ENCODE data around the gene MAPT. TPM values are rescaled to one million over a fixed set of nuclear protein-coding genes. Genes with fewer than 3 reads are reported as not detected.
"Not testable (repeated sequence)": the region's sequence is repeated elsewhere in the genome, so short reads cannot be mapped to it uniquely, and the experiment has no call there.

MAPT gene
- total RNA-seq, 2 donors from 2014 or later: 0.14 to 0.17 TPM

DNA sequence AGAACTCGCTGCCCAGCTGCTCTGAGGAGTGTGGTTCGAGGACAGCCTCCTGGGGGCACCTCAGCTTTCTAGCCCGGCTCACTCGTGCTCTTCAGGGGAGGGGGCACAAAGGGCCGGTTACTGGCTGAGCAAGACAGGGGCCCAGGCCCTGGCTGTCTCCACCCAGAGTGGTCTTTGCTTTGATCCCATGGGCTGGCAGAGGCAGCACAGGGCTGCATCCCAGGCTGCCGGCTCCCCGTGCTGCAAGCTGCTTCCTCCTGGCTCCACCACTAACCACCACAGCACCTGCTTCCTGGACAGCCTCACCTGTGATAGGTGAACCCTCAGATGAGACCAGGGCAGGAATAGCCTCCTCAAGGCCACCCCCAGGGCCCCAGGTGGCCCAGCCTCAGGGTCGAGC lies 42.9 kb upstream of the MAPT start:
- DNase-seq (ENCODE audit: low spot score) (peak; percentile 51), ATAC-seq (no peak)
- H3K9me3 Mint-ChIP-seq: no peaks in the 10 kb centered on the region
- H3K36me3 Mint-ChIP-seq: no peaks in the 10 kb centered on the region
- H3K27me3 Mint-ChIP-seq: peaks cover 8 to 18% of the 10 kb centered on the region in 2 donors
- no peak overlapping the region for H3K27ac Mint-ChIP-seq
- H3K4me3 Mint-ChIP-seq: no peak overlapping the region
- H3K4me1 Mint-ChIP-seq (ENCODE audit: low read depth in 2 of 2): peaks cover 2 to 4% of the 10 kb centered on the region in 2 donors

DNA sequence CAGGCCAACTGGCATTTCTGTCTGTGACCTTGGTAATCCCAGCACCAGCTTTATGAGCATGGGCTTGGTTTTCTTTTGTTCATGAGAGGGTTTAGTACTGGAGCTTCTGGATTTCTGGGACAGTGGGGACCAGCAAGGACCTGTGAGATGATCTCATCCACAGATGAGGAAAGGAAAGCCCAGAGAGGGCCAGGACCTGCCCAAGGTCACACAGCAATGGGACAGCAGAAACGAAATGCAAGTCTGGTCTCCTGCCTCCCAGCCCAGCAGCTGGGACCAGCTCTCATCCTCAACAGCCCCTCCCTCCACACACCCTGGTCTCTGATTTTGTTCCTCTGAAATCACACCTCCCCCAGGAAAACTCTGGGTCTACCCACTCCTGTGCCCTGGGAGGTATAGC lies 42.5 kb upstream of the MAPT start:
- H3K27me3 Mint-ChIP-seq: peaks cover 8 to 20% of the 10 kb centered on the region in 2 donors
- DNase-seq (ENCODE audit: low spot score): peak; percentile 31
- no peaks in the 10 kb centered on the region for H3K9me3 Mint-ChIP-seq
- ATAC-seq: no peak
- H3K4me1 Mint-ChIP-seq (ENCODE audit: low read depth in 2 of 2): peaks cover 2 to 4% of the 10 kb centered on the region in 2 donors
- H3K36me3 Mint-ChIP-seq: no peaks in the 10 kb centered on the region
- no peak overlapping the region for H3K27ac Mint-ChIP-seq
- H3K4me3 Mint-ChIP-seq: no peak overlapping the region

DNA sequence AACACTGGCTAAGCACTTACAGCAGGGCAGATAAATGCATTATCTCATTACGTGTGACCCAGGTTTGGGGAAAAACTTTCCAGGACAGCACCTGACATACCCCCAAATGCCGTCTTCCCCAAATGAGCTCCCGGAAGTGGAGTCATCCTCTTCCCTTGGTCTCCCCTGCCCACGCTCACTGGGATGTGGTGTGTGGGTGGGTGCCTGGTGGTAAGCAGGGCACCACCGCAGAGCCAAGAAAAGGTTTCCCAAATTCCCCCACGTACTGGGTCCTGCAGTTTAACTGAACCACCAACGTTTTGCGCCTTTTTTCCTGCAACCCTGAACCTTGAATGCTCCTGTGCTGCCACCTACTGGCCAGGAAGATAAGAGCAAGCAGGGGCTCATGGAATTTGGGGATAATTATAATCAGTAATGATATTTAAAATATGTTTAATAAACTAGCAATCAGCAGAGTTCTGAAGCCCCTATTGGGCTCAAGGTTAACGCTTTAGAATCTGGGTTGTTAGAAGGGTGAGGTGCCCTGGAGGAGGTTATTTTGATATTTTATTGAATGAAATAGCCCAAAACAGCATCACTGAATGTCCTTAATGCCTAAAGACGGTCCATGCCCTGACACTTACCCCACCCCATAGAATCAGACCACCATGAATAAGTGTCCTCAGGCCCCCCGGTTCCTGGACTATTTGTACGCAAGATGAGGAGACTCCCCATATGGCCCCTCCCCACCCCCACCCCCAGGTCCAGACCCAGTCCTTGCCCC lies 41.6 kb upstream of the MAPT start:
- peaks cover 2 to 4% of the 10 kb centered on the region in 2 donors for H3K4me1 Mint-ChIP-seq (ENCODE audit: low read depth in 2 of 2)
- DNase-seq (ENCODE audit: low spot score) (no peak), ATAC-seq (no peak)
- peaks cover 10 to 21% of the 10 kb centered on the region in 2 donors for H3K27me3 Mint-ChIP-seq
- no peaks in the 10 kb centered on the region for H3K9me3 Mint-ChIP-seq
- no peaks in the 10 kb centered on the region for H3K36me3 Mint-ChIP-seq
- H3K4me3 Mint-ChIP-seq: no peak overlapping the region
- H3K27ac Mint-ChIP-seq: no peak overlapping the region

DNA sequence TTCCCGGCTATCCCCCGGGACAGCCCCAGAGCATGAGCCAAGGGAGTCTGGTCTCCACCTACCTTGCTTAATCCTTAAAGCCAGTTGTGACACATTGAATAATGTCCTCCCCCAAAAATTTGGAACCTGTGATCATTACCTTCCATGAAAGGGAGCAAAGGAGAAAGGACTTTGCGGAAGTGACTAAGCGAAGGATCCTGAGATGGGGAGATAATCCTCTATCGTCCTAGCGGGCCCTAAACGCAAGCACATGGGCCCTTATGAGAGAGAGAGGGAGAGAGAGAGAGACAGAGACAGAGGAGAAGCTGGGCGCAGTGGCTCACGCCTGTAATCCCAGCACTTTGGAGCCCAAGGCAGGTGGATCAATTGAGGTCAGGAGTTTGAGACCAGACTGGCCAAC lies 40.1 kb upstream of the MAPT start:
- H3K4me3 Mint-ChIP-seq: no peak overlapping the region
- ATAC-seq (no peak), DNase-seq (ENCODE audit: low spot score) (no peak)
- peaks cover 2 to 4% of the 10 kb centered on the region in 2 donors for H3K4me1 Mint-ChIP-seq (ENCODE audit: low read depth in 2 of 2)
- H3K27me3 Mint-ChIP-seq: peaks cover 20 to 25% of the 10 kb centered on the region in 2 donors
- no peaks in the 10 kb centered on the region for H3K36me3 Mint-ChIP-seq
- H3K9me3 Mint-ChIP-seq: no peaks in the 10 kb centered on the region
- no peak overlapping the region for H3K27ac Mint-ChIP-seq

DNA sequence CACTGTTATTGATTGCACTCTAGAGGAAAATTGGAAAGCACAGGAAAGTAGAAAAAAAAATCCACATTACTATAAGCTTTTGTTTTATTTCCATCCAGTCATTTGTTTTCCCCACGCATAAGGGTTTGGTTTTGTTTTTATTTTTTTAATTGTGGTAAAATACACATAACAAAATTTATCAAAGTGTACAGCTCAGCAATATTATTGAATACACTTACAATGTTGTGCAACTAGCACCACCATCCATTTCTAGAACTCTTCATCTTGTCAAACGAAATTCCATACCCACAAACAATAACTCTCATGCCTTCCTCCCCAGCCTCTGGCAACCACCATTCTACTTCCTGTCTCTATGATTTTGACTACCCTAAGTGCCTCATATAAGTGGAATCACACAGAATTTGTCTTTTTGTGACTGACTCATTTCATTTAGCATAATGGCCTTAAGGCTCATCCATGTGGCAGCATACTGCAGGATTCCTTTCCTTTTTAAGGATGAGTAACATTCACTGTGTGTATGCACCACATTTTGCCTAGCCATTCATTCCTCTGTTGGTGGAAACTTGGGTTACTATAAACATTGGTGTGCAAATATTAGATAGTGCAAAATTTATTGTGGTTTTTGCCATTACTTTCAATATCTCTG lies 38.5 kb upstream of the MAPT start:
- Mint-ChIP-seq H3K4me1 (ENCODE audit: low read depth in 2 of 2) (peaks cover 2 to 4% of the 10 kb centered on the region in 2 donors), H3K27ac (no peak overlapping the region), H3K27me3 (peaks cover 32 to 33% of the 10 kb centered on the region in 2 donors), H3K36me3 (no peaks in the 10 kb centered on the region), H3K4me3 (no peak overlapping the region), H3K9me3 (no peaks in the 10 kb centered on the region)
- ATAC-seq (no peak), DNase-seq (ENCODE audit: low spot score) (no peak)

DNA sequence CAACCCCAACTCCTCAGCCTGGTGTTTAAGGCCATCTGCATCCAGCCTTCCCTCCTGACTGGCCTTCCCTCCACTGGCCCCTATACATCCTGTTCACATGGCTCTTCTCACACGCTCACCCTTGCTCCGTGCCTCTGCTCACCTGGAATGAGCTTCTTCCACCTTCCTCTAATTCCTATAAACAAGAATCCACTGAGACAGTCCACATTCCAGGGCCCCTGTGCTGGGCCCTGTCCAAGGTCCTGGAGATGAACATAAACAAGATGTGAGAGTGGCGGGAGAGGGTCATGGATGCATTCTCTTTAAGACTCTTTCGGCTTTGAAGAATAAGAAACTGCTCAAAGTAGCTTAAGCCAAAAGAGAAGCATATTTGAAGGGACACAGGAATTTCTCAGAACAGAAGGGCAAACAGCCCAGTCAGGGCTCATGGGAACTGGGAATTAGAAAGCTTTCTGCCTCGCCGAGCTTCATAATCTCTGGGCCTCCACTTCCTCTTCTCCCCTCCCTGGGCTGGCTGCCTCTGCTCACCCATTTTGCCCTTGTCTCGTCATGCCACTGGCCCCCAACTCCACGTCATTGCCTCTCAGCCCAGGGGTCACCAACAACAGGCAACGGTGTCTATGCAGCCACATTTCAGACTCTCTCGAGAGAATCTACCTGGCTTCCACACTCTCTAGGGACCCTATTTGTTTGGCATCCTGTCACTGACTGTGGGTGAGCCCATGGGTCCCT lies 36.2 kb upstream of the MAPT start:
- H3K4me1 Mint-ChIP-seq (ENCODE audit: low read depth in 2 of 2): no peaks in the 10 kb centered on the region
- ATAC-seq: no peak
- no peaks in the 10 kb centered on the region for H3K36me3 Mint-ChIP-seq
- no peak overlapping the region for H3K4me3 Mint-ChIP-seq
- no peaks in the 10 kb centered on the region for H3K9me3 Mint-ChIP-seq
- H3K27ac Mint-ChIP-seq: no peak overlapping the region
- H3K27me3 Mint-ChIP-seq: peaks cover 39 to 49% of the 10 kb centered on the region in 2 donors
- no peak for DNase-seq (ENCODE audit: low spot score)

DNA sequence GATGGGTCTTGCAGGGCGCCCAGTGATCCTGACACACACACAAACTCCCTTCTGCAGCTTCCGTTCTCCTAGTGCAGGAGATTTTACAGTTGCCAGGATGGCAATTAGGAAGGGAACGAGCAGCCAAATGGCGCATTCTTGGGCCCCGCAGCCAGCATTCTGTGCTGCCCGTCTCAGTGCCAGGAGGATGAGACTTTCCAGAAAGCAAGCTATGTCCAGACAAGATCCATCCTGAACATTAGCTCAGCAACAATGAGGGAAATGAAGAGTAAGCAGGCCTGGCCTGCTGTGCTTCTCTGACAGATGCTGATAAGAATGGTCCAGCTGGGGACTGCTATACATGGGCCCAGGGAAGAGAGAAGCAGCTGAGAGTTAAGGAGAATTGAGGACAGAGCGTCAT lies 33.2 kb upstream of the MAPT start:
- H3K4me3 Mint-ChIP-seq: no peak overlapping the region
- H3K27me3 Mint-ChIP-seq: peaks cover 39 to 67% of the 10 kb centered on the region in 2 donors
- H3K9me3 Mint-ChIP-seq: no peaks in the 10 kb centered on the region
- no peaks in the 10 kb centered on the region for H3K36me3 Mint-ChIP-seq
- H3K27ac Mint-ChIP-seq: no peak overlapping the region
- DNase-seq (ENCODE audit: low spot score) (no peak), ATAC-seq (no peak)
- H3K4me1 Mint-ChIP-seq (ENCODE audit: low read depth in 2 of 2): no peaks in the 10 kb centered on the region

DNA sequence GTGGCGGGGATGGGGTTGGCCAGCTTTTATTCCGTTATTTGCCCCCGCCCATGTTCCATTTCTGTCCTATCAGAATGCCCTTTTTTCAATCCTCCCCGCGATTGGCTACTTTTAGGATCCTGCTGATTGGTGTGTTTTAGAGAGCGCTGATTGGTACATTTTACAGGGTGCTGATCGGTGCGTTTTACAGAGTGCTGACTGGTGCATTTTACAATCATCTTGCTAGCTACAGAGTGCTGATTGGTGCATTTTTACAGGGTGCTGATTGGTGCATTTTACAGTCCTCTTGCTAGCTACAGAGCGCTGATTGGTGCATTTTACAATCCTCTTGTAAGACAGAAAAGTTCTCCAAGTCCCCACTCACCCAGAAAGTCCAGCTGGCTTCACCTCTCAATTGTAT lies 32.2 kb upstream of the MAPT start:
- H3K4me1 Mint-ChIP-seq (ENCODE audit: low read depth in 2 of 2); ATAC-seq; H3K4me3 Mint-ChIP-seq; DNase-seq (ENCODE audit: low spot score); H3K9me3 Mint-ChIP-seq; H3K36me3 Mint-ChIP-seq; H3K27ac Mint-ChIP-seq: not testable (repeated sequence)
- peaks cover 37 to 66% of the 10 kb centered on the region in 2 donors for H3K27me3 Mint-ChIP-seq

DNA sequence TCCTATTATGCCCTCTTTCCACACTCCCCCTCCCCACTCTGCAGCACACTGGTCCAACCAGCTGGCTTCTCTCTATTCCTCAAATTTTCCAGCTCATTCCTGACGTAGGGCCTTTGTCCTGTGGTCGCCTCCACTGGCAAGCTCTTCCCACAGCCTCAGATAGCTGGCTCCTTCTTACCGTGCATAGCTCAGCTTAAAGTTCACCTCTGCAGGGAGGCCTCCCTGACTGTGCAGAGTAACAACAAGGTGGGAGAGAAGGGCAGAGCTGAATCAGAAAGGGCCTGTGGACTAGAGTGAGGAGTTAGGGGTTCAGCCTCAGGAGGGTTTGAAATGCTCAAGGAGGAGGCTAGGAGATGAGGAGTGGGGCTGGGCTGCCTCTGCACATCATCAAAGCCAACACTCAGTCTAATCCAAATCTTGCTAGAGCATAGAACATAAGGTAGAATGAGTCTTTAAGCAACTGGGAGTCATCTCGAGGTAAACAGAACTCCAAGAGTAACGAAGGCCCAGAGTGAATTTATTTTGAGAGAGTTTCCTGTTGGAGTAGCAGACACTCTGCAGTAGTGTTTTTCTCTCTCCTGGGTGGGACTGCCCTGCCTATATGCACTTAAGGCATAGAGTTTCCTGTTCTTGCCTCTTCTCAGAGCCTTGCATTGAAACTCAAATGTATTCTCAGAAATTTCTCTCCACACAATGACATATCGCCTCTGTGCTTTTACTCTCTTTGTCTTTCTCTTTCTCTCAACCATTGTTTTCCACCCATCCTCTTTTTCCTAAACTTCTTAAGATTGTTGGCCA lies 30.3 kb upstream of the MAPT start:
- H3K27ac Mint-ChIP-seq: no peak overlapping the region
- H3K4me1 Mint-ChIP-seq (ENCODE audit: low read depth in 2 of 2): no peaks in the 10 kb centered on the region
- no peaks in the 10 kb centered on the region for H3K9me3 Mint-ChIP-seq
- no peak overlapping the region for H3K4me3 Mint-ChIP-seq
- DNase-seq (ENCODE audit: low spot score) (no peak), ATAC-seq (no peak)
- H3K27me3 Mint-ChIP-seq: peaks cover 29 to 55% of the 10 kb centered on the region in 2 donors
- no peaks in the 10 kb centered on the region for H3K36me3 Mint-ChIP-seq

DNA sequence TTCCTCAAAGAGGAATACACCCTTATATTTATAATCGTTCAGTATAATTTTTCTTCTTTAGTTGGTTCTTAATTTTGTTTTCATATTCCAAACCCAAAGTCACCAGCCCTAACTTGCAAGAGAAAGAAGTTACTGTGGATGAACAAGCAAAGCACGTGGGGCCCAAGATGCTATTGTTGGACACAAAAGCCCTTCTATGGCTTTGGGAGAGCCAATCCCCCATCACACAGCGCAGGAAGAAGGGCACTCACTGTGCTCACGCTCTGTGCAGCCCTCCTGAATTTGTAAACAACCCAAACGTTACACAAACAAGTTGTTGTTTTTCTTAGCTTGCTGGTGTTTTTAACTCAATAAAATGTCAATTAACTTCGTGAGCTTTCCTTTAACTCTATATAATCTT lies 27.2 kb upstream of the MAPT start:
- ATAC-seq: no peak
- H3K27ac Mint-ChIP-seq: no peak overlapping the region
- H3K27me3 Mint-ChIP-seq: peaks cover 23 to 50% of the 10 kb centered on the region in 2 donors
- no peak overlapping the region for H3K4me3 Mint-ChIP-seq
- no peaks in the 10 kb centered on the region for H3K36me3 Mint-ChIP-seq
- no peak for DNase-seq (ENCODE audit: low spot score)
- H3K9me3 Mint-ChIP-seq: no peaks in the 10 kb centered on the region
- peaks cover 0 to 2% of the 10 kb centered on the region in 2 donors for H3K4me1 Mint-ChIP-seq (ENCODE audit: low read depth in 2 of 2)

DNA sequence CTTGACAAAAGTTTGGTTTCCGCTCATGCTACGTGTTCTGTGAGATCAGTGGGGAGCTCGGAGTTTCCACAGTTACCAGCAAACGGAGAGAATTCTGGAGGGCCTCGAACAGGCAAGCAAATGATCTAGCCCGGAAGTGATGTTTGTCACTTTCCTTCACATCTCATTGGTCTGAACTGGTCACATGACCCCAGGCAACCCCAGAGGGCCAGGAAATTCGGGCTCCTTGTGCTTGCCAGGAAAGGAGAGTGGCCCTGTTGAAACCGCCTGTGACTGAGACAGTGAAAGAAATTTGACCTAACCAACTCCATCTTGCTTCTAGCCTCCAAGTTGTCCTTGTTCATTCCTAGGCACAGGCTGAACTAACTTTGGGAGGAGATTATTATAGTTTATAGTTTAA lies 26.7 kb upstream of the MAPT start:
- no peak overlapping the region for H3K4me3 Mint-ChIP-seq
- H3K4me1 Mint-ChIP-seq (ENCODE audit: low read depth in 2 of 2): peaks cover 0 to 2% of the 10 kb centered on the region in 2 donors
- no peak for ATAC-seq
- no peak overlapping the region for H3K27ac Mint-ChIP-seq
- H3K9me3 Mint-ChIP-seq: no peaks in the 10 kb centered on the region
- DNase-seq (ENCODE audit: low spot score): no peak
- H3K36me3 Mint-ChIP-seq: no peaks in the 10 kb centered on the region
- peaks cover 20 to 47% of the 10 kb centered on the region in 2 donors for H3K27me3 Mint-ChIP-seq

DNA sequence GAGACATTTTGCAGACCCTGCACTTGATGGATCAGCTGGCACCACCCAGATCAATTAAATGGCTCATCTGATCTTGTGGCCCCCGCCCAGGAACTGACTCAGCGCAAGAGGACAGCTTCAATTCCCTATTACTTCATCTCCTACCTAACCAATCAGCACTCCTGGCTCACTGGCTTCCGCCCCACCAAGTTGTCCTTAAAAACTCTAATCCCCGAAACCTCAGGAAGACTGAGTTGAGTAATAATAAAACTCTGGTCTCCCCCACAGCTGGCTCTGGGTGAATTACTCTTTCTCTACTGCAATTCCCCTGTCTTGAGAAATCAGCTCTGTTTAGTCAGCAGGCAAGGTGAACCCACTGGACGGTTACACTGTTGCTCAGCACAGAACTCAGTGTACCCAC lies 26.1 kb upstream of the MAPT start:
- Mint-ChIP-seq H3K27ac (no peak overlapping the region), H3K4me3 (no peak overlapping the region), H3K27me3 (peaks cover 19 to 43% of the 10 kb centered on the region in 2 donors), H3K9me3 (no peaks in the 10 kb centered on the region), H3K36me3 (no peaks in the 10 kb centered on the region), H3K4me1 (ENCODE audit: low read depth in 2 of 2) (peaks cover 0 to 2% of the 10 kb centered on the region in 2 donors)
- DNase-seq (ENCODE audit: low spot score): no peak
- no peak for ATAC-seq

DNA sequence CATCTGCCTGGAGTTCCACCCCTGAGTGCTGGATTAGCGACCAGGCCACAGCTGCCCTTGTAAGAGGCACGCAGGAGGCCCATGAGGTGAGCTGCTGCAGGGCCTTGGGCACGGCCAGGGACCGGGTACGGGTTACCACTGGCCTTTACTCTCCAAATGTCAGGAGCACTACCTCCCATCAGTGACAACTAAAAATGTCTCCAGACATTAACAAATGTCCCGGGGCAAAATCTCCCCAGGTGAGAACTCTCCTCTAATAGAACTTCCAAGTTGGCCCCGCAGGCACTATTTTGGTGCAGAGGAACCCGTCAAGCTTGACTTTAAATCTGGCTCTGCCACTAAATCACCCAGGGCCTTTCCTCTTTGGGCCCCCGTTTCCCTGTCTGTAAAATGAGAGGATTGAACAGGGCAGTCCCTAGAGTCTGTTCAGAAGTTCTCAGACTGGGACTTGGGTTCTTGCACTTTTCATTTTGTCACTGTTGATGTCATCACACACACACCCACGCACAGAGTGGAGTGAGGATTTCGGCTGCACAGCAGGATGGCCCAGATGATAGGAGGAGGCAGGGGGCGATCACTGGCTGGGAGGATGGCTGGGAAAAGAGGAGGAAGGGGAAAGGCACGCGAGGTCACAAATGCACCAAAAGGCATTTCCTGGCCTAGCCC lies 24.5 kb upstream of the MAPT start:
- DNase-seq (ENCODE audit: low spot score) (no peak), ATAC-seq (peak in 1 of 2 donors; percentile 45)
- Mint-ChIP-seq H3K4me1 (ENCODE audit: low read depth in 2 of 2) (peaks cover 0 to 6% of the 10 kb centered on the region in 2 donors), H3K9me3 (no peaks in the 10 kb centered on the region), H3K4me3 (no peak overlapping the region), H3K27me3 (peaks cover 15 to 31% of the 10 kb centered on the region in 2 donors), H3K36me3 (no peaks in the 10 kb centered on the region), H3K27ac (no peak overlapping the region)
